Measurements from ENCODE around the gene ARL4A.
"Not testable (repeated sequence)": the region's sequence is repeated elsewhere in the genome, so short reads cannot be mapped to it uniquely, and the experiment has no call there.

ARL4A gene

DNA sequence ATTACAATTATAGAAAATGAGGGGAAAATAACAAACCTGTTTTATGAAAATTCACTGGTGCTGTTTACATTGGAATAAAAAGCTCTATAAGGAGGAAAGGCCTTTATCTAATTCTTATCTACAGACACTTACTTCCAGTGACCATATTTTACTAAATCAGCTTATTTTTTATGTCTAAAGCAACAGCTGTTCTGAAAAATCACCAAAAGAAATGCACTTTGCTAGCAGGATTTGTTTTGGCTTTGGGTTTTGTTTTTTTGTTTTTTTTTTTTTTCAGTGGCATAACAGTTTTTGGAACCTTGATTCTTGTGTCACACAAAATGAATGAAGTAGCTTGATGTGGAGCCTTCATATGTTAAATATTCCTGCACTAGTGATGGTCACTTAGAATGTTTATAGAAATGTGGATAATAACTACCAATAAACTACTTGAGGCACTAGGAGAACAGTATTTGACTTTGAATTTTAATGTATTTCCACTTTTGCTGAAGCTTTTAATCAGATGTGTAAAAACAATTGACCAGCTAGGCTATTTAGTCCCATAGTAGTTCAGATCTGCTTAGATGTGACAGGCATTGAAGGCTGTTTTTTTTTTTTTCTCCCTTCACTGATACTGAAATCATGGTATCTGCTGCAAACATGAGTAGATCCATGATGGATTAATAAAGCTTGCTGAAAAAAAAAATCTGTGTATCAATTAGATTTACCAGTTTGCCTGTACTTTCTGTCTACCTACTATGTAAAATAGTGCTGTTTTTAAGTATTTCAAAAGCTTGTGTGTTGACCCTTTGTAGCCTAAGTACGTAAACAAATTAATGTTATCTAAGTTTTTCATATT, 2.8 kb downstream of the ARL4A start:
- Histone ChIP-seq H3K79me2 (ENCODE audit: control insufficient read depth, insufficient read depth, low read length, poor library complexity) (peaks cover 2% of the 10 kb centered on the region), H3K14ac (ENCODE audit: low read length) (no peak overlapping the region), H2AK5ac (ENCODE audit: low read length) (no peak overlapping the region), H2AFZ (ENCODE audit: insufficient read depth, low read length, poor library complexity) (no peak overlapping the region), H3K4me2 (ENCODE audit: low read length) (no peak overlapping the region), H2BK5ac (ENCODE audit: low read depth, low read length, poor library complexity) (no peak overlapping the region), H3K9me3 (ENCODE audit: insufficient read depth, low read depth, low read length) (no peaks in the 10 kb centered on the region), H3K18ac (ENCODE audit: low read length) (no peak overlapping the region), H3K36me3 (ENCODE audit: control insufficient read depth in 1 of 2, insufficient read depth in 2 of 2, low read length in 2 of 2) (no peaks in the 10 kb centered on the region), H3K9ac (ENCODE audit: low read length) (no peak overlapping the region), H4K12ac (ENCODE audit: low read depth, low read length) (no peak overlapping the region), H4K91ac (ENCODE audit: low read depth, low read length) (no peak overlapping the region), H3K27ac (ENCODE audit: low read depth, low read length) (no peak overlapping the region), H2BK120ac (ENCODE audit: insufficient read depth, low read length, poor library complexity) (no peak overlapping the region), H2BK12ac (ENCODE audit: low read length) (no peak overlapping the region), H3K23ac (ENCODE audit: low read length) (no peak overlapping the region), H4K8ac (ENCODE audit: low read depth, low read length) (no peak overlapping the region), H3K4me1 (ENCODE audit: control insufficient read depth in 1 of 2, insufficient read depth in 2 of 2, low read length in 2 of 2) (peaks cover 3 to 4% of the 10 kb centered on the region in 2 experiments), H3K27me3 (ENCODE audit: insufficient read depth, low read length) (no peaks in the 10 kb centered on the region), H3K79me1 (ENCODE audit: low read length) (peaks cover 7% of the 10 kb centered on the region), H3K4ac (ENCODE audit: low read depth, low read length) (no peak overlapping the region), H3K4me3 (ENCODE audit: low read depth, low read length) (no peak overlapping the region)
- WGBS (ENCODE audit: extremely low coverage, insufficient coverage, insufficient read length) = no CpG with 5 or more reads among the region's 1 CpG
- no peak for DNase-seq

- not testable (repeated sequence) for H3K79me1 ChIP-seq (ENCODE audit: low read length); H2BK12ac ChIP-seq (ENCODE audit: low read length); H2BK5ac ChIP-seq (ENCODE audit: low read depth, low read length, poor library complexity); H2AFZ ChIP-seq (ENCODE audit: insufficient read depth, low read length, poor library complexity); H3K23ac ChIP-seq (ENCODE audit: low read length); H3K4ac ChIP-seq (ENCODE audit: low read depth, low read length); H3K9ac ChIP-seq (ENCODE audit: low read length); H3K4me2 ChIP-seq (ENCODE audit: low read length); H2AK5ac ChIP-seq (ENCODE audit: low read length); H3K9me3 ChIP-seq (ENCODE audit: insufficient read depth, low read depth, low read length); H3K27ac ChIP-seq (ENCODE audit: low read depth, low read length); H3K18ac ChIP-seq (ENCODE audit: low read length); H3K79me2 ChIP-seq (ENCODE audit: control insufficient read depth, insufficient read depth, low read length, poor library complexity); H2BK120ac ChIP-seq (ENCODE audit: insufficient read depth, low read length, poor library complexity); H4K8ac ChIP-seq (ENCODE audit: low read depth, low read length); H4K91ac ChIP-seq (ENCODE audit: low read depth, low read length); H3K4me1 ChIP-seq (ENCODE audit: control insufficient read depth in 1 of 2, insufficient read depth in 2 of 2, low read length in 2 of 2); H4K12ac ChIP-seq (ENCODE audit: low read depth, low read length); DNase-seq; H3K36me3 ChIP-seq (ENCODE audit: control insufficient read depth in 1 of 2, insufficient read depth in 2 of 2, low read length in 2 of 2); H3K14ac ChIP-seq (ENCODE audit: low read length); H3K4me3 ChIP-seq (ENCODE audit: low read depth, low read length); H3K27me3 ChIP-seq (ENCODE audit: insufficient read depth, low read length)
- no CpG with 5 or more reads among the region's 3 CpGs for WGBS (ENCODE audit: extremely low coverage, insufficient coverage, insufficient read length)
Observed at GRCh38 chr7:12691388-12691787, 4.0 kb downstream of the ARL4A start.

- no peak overlapping the region for H3K9ac ChIP-seq (ENCODE audit: low read length)
- H3K18ac ChIP-seq (ENCODE audit: low read length) = no peak overlapping the region
- no peaks in the 10 kb centered on the region for H3K79me2 ChIP-seq (ENCODE audit: control insufficient read depth, insufficient read depth, low read length, poor library complexity)
- no peak overlapping the region for H4K12ac ChIP-seq (ENCODE audit: low read depth, low read length)
- no peaks in the 10 kb centered on the region for H3K27me3 ChIP-seq (ENCODE audit: insufficient read depth, low read length)
- no peak overlapping the region for H2BK120ac ChIP-seq (ENCODE audit: insufficient read depth, low read length, poor library complexity)
- H3K23ac ChIP-seq (ENCODE audit: low read length) = no peak overlapping the region
- H2BK5ac ChIP-seq (ENCODE audit: low read depth, low read length, poor library complexity) = no peak overlapping the region
- H3K36me3 ChIP-seq (ENCODE audit: control insufficient read depth in 1 of 2, insufficient read depth in 2 of 2, low read length in 2 of 2) = no peaks in the 10 kb centered on the region
- DNase-seq = no peak
- WGBS (ENCODE audit: extremely low coverage, insufficient coverage, insufficient read length) = no CpG with 5 or more reads among the region's 1 CpG
- no peak overlapping the region for H3K4ac ChIP-seq (ENCODE audit: low read depth, low read length)
- no peak overlapping the region for H2AFZ ChIP-seq (ENCODE audit: insufficient read depth, low read length, poor library complexity)
- no peak overlapping the region for H3K14ac ChIP-seq (ENCODE audit: low read length)
- H3K79me1 ChIP-seq (ENCODE audit: low read length) = peaks cover under 1% of the 10 kb centered on the region
- no peaks in the 10 kb centered on the region for H3K4me1 ChIP-seq (ENCODE audit: control insufficient read depth in 1 of 2, insufficient read depth in 2 of 2, low read length in 2 of 2)
- no peaks in the 10 kb centered on the region for H3K9me3 ChIP-seq (ENCODE audit: insufficient read depth, low read depth, low read length)
- no peak overlapping the region for H3K4me3 ChIP-seq (ENCODE audit: low read depth, low read length)
- no peak overlapping the region for H2AK5ac ChIP-seq (ENCODE audit: low read length)
- H3K4me2 ChIP-seq (ENCODE audit: low read length) = no peak overlapping the region
- H4K8ac ChIP-seq (ENCODE audit: low read depth, low read length) = no peak overlapping the region
- no peak overlapping the region for H3K27ac ChIP-seq (ENCODE audit: low read depth, low read length)
- H2BK12ac ChIP-seq (ENCODE audit: low read length) = no peak overlapping the region
- H4K91ac ChIP-seq (ENCODE audit: low read depth, low read length) = no peak overlapping the region
Observed at GRCh38 chr7:12692035-12692434, 4.6 kb downstream of the ARL4A start.

DNA sequence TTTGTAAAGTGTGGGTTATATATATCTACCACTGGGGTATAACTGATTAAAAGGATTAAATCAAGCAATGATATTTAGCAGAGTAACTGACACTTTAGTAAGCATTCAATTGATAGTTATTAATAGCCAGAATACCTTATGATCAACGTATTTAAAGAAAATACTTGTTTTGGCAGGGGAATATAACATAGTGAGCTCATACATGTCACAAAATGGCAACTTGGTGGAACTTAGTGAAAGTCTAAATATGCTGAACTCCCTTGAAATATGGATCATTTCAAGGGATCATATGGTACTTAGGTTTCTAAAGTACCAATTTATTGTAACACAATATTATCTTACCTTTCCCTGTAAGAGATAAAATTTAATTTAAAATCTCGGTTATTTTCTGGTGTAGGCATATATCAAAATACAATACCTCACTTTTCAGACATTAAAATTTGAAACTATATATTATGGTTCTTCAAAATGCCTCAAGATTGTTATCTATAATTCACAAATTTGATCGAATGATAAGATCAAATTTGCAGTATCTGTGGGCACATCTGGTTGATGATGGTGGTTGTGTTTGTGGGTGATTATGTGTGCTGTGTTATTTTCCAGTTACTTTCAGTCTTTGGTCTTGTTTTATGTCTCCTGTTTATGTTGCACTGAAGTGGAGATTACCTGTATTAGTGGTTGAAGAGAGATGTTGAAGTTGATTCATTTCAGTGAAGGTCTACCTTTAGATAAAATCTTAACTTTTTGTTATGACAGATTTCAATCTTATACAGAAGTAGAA, 5.2 kb downstream of the ARL4A start:
- DNase-seq = no peak
- WGBS (ENCODE audit: extremely low coverage, insufficient coverage, insufficient read length) = no CpG with 5 or more reads among the region's 3 CpGs
- no peak overlapping the region for H2AK5ac ChIP-seq (ENCODE audit: low read length)

More for the DNA sequence above, 5.2 kb downstream of the ARL4A start:
- Histone ChIP-seq H2BK5ac (ENCODE audit: low read depth, low read length, poor library complexity) (no peak overlapping the region), H3K4ac (ENCODE audit: low read depth, low read length) (no peak overlapping the region), H3K14ac (ENCODE audit: low read length) (no peak overlapping the region), H3K23ac (ENCODE audit: low read length) (no peak overlapping the region), H3K4me2 (ENCODE audit: low read length) (no peak overlapping the region), H2AFZ (ENCODE audit: insufficient read depth, low read length, poor library complexity) (no peak overlapping the region), H2BK12ac (ENCODE audit: low read length) (no peak overlapping the region), H3K9ac (ENCODE audit: low read length) (no peak overlapping the region), H3K27me3 (ENCODE audit: insufficient read depth, low read length) (no peaks in the 10 kb centered on the region), H3K18ac (ENCODE audit: low read length) (no peak overlapping the region), H3K4me3 (ENCODE audit: low read depth, low read length) (no peak overlapping the region), H3K79me1 (ENCODE audit: low read length) (no peaks in the 10 kb centered on the region), H3K79me2 (ENCODE audit: control insufficient read depth, insufficient read depth, low read length, poor library complexity) (no peaks in the 10 kb centered on the region), H4K8ac (ENCODE audit: low read depth, low read length) (no peak overlapping the region), H3K9me3 (ENCODE audit: insufficient read depth, low read depth, low read length) (no peaks in the 10 kb centered on the region), H3K4me1 (ENCODE audit: control insufficient read depth in 1 of 2, insufficient read depth in 2 of 2, low read length in 2 of 2) (no peaks in the 10 kb centered on the region), H3K36me3 (ENCODE audit: control insufficient read depth in 1 of 2, insufficient read depth in 2 of 2, low read length in 2 of 2) (no peaks in the 10 kb centered on the region), H2BK120ac (ENCODE audit: insufficient read depth, low read length, poor library complexity) (no peak overlapping the region), H4K91ac (ENCODE audit: low read depth, low read length) (no peak overlapping the region), H4K12ac (ENCODE audit: low read depth, low read length) (no peak overlapping the region), H3K27ac (ENCODE audit: low read depth, low read length) (no peak overlapping the region)
